ENCODE measurements around the gene SVOP.

GRCh38 chr12:108861878-108862587 is 158.8 kb downstream of the SVOP start:
- no peak for TF ChIP-seq CTCF (IDR thresholded peaks at IDR 0.05)
- TF ChIP-seq EZH2 (IDR thresholded peaks at IDR 0.05; ENCODE audit: borderline replicate concordance, insufficient read depth, low read depth, low read length, poor library complexity, severe bottlenecking): no peak

All from B cell (primary cell).